Measurements from ENCODE around the gene PFN2. TPM values are rescaled to one million over a fixed set of nuclear protein-coding genes. Genes with fewer than 3 reads are reported as not detected.
A peak's percentile ranks its signal among the peaks of the same experiment; 100 is the strongest.

The PFN2 gene
- total and polyA plus RNA-seq, 2 donors from 2014 or later, result 93.2 to 253 TPM

- no peak for DNase-seq
- Histone ChIP-seq H3K4me3 (ENCODE audit: low read length in 3 of 3) (no peak overlapping the region), H3K36me3 (ENCODE audit: control insufficient read depth in 2 of 3, insufficient read depth in 3 of 3, low read length in 3 of 3) (no peaks in the 10 kb centered on the region), H3K27ac (ENCODE audit: low read depth in 2 of 2, low read length in 2 of 2) (no peak overlapping the region), H3K9ac (ENCODE audit: low read length in 3 of 3) (no peak overlapping the region), H3K9me3 (ENCODE audit: control insufficient read depth in 2 of 3, insufficient read depth in 1 of 3, low read length in 3 of 3) (peaks cover 0 to 10% (median 0%) of the 10 kb centered on the region in 3 donors), H3K27me3 (ENCODE audit: control insufficient read depth, insufficient read depth, low read length) (no peaks in the 10 kb centered on the region), H3K4me1 (ENCODE audit: control insufficient read depth in 2 of 3, insufficient read depth in 2 of 3, low read depth in 1 of 3, low read length in 3 of 3) (no peaks in the 10 kb centered on the region)
- no peak for TF ChIP-seq CTCF (IDR thresholded peaks at IDR 0.05; ENCODE audit: borderline replicate concordance, extremely low read depth, insufficient read depth)
- intact Hi-C loops (cut with DNase I), result no loop called here
- no peak for FAIRE-seq
Observed at GRCh38 chr3:149998946-149999345, 28.3 kb upstream of the PFN2 start.

GRCh38 chr3:149992416-149993058, 21.8 kb upstream of the PFN2 start:
- Histone ChIP-seq H3K27ac (ENCODE audit: low read depth in 2 of 2, low read length in 2 of 2) (no peak overlapping the region), H3K4me1 (ENCODE audit: control insufficient read depth in 2 of 3, insufficient read depth in 2 of 3, low read depth in 1 of 3, low read length in 3 of 3) (no peaks in the 10 kb centered on the region), H3K27me3 (ENCODE audit: control insufficient read depth, insufficient read depth, low read length) (no peaks in the 10 kb centered on the region), H3K9me3 (ENCODE audit: control insufficient read depth in 2 of 3, insufficient read depth in 1 of 3, low read length in 3 of 3) (peaks cover 0 to 4% (median 0%) of the 10 kb centered on the region in 3 donors), H3K4me3 (ENCODE audit: low read length in 3 of 3) (no peak overlapping the region), H3K9ac (ENCODE audit: low read length in 3 of 3) (no peak overlapping the region), H3K36me3 (ENCODE audit: control insufficient read depth in 2 of 3, insufficient read depth in 3 of 3, low read length in 3 of 3) (no peaks in the 10 kb centered on the region)
- intact Hi-C loops (cut with DNase I), result no loop called here
- no peak for DNase-seq
- FAIRE-seq, result no peak
- TF ChIP-seq CTCF (IDR thresholded peaks at IDR 0.05; ENCODE audit: borderline replicate concordance, extremely low read depth, insufficient read depth), result no peak

GRCh38 chr3:149990423-149990948, 19.8 kb upstream of the PFN2 start:
- H3K4me1 ChIP-seq (ENCODE audit: control insufficient read depth in 2 of 3, insufficient read depth in 2 of 3, low read depth in 1 of 3, low read length in 3 of 3), result no peaks in the 10 kb centered on the region
- H3K9me3 ChIP-seq (ENCODE audit: control insufficient read depth in 2 of 3, insufficient read depth in 1 of 3, low read length in 3 of 3), result peaks cover 0 to 3% (median 0%) of the 10 kb centered on the region in 3 donors
- intact Hi-C loops (cut with DNase I), result no loop called here
- FAIRE-seq, result no peak
- TF ChIP-seq CTCF (IDR thresholded peaks at IDR 0.05; ENCODE audit: borderline replicate concordance, extremely low read depth, insufficient read depth), result no peak
- H3K4me3 ChIP-seq (ENCODE audit: low read length in 3 of 3), result no peak overlapping the region
- peak in 2 of 5 donors; percentile 45 to 53 for DNase-seq
- H3K27me3 ChIP-seq (ENCODE audit: control insufficient read depth, insufficient read depth, low read length), result no peaks in the 10 kb centered on the region
- no peak overlapping the region for H3K27ac ChIP-seq (ENCODE audit: low read depth in 2 of 2, low read length in 2 of 2)
- no peaks in the 10 kb centered on the region for H3K36me3 ChIP-seq (ENCODE audit: control insufficient read depth in 2 of 3, insufficient read depth in 3 of 3, low read length in 3 of 3)
- no peak overlapping the region for H3K9ac ChIP-seq (ENCODE audit: low read length in 3 of 3)

Measured in kidney (tissue), 14 donors.